Heart right ventricle (tissue), 16 donors: Measurements from ENCODE around the gene TTPAL. TPM values are rescaled to one million over a fixed set of nuclear protein-coding genes. Genes with fewer than 3 reads are reported as not detected.
A peak's percentile ranks its signal among the peaks of the same experiment; 100 is the strongest.

Experiments used
- ATAC-seq, 8 donors: fragments of 200-7000 bp; cut with Tn5 transposase; one replicate each; pipeline ENCODE4 v1.9.1; 2020; ENCODE audit warnings: mild to moderate bottlenecking in 8 of 8, moderate library complexity in 8 of 8, moderate number of reproducible peaks in 1 of 8
- DNase-seq, 2 donors: peaks; one replicate each; pipeline ENCODE4 v3.0.0-alpha.2; 2020
- H3K27ac ChIP-seq, 10 donors: fragments of 200-600 bp; sonication (generic) in 2 of 10; one replicate each; pipeline versions ENCODE4 v1.5.0 to v1.8.0; 2020 to 2022; ENCODE audit warnings: mild to moderate bottlenecking in 3 of 10
- H3K27me3 ChIP-seq, 7 donors: fragments of 200-600 bp; one replicate each; pipeline ENCODE4 v1.8.0; 2021 to 2022; ENCODE audit warnings: mild to moderate bottlenecking in 2 of 7
- H3K36me3 ChIP-seq, 9 donors: fragments of 200-600 bp; sonication (generic) in 1 of 9; one replicate each; pipeline versions ENCODE4 v1.5.0 to v1.8.0; 2020 to 2022; ENCODE audit warnings: mild to moderate bottlenecking in 2 of 9
- H3K4me1 ChIP-seq, 9 donors: fragments of 200-600 bp; sonication (generic) in 1 of 9; one replicate each; pipeline versions ENCODE4 v1.5.0 to v1.8.0; 2020 to 2022; ENCODE audit warnings: mild to moderate bottlenecking in 4 of 9
- H3K4me3 ChIP-seq, 10 donors: fragments of 200-600 bp; sonication (generic) in 2 of 10; one replicate each; pipeline versions ENCODE4 v1.5.0 to v1.8.0; 2020 to 2022; ENCODE audit warnings: mild to moderate bottlenecking in 7 of 10, moderate library complexity in 2 of 10
- H3K9me3 ChIP-seq, 11 donors: fragments of 200-600 bp in 10 of 11; sonication (generic) in 2 of 11; one replicate each; pipeline versions ENCODE4 v1.5.0 to v1.8.0; 2013 to 2022; ENCODE audit warnings: mild to moderate bottlenecking in 2 of 11, control low read depth in 1 of 11, moderate library complexity in 1 of 11
- CTCF ChIP-seq, 9 donors: fragments of 200-600 bp; sonication (generic) in 2 of 9; IDR thresholded peaks; one replicate each; pipeline versions ENCODE4 v1.5.0 to v1.8.0; 2021 to 2022; ENCODE audit warnings: antibody characterized with exemption in 9 of 9, mild to moderate bottlenecking in 5 of 9, moderate library complexity in 1 of 9
- whole genome bisulfite sequencing, 2 donors: extraction: QIAGEN DNeasy Blood & Tissue Kit; methylation state at CpG; one replicate each; pipeline ENCODE4 v1.1.7; 2013; ENCODE audit warnings: inconsistent platforms in 1 of 2; 5-methylcytosine and 5-hydroxymethylcytosine counted together
- intact Hi-C, 10 donors: fragments of 100-400 bp; cut with DNase I; formaldehyde crosslinking; loops; one replicate each; pipeline versions ENCODE4 v1.11.1 to v1.14.2; 2022
- polyA plus RNA-seq, 2 donors: library from polyadenylated mRNA; stranded (reverse); fragments of 200-250 nt; gene quantifications; one replicate each; pipeline ENCODE4 v1.2.3, GENCODE V29; 2013
- total RNA-seq, 10 donors: library from RNA; stranded (reverse); fragmentation: NEBNext Ultra II Directional in 3 of 10; extraction: Animal tissue kit (Norgen Biotek cat#: 25700) in 3 of 10; gene quantifications; one replicate each; pipeline versions ENCODE4 v1.2.1 to v1.2.4, GENCODE V29; 2021 to 2023
- donor health status: Arrhythmogenic right ventricular cardiomyopathy.
- donor health status: ischemic (EF 13 %, LVEDD 7.1; RV severe dilation, severe dysfunction).
- donor health status: healthy with polysubstance abuse.
- donor health status: DM: no; HTN: yes; CAD: no.
- donor health status: DM: no; HTN: no; CAD: no.
- donor health status: ischemic (EF 25% LVEDD 6.9; RV normal size, moderate dysfunction).
- donor health status: ischemic (EF 25% LVEDD 5.7; RV mildly dilated, moderate dysfunction).
- donor health status: healthy.
- donor health status: DM: yes; HTN: yes; CAD: no.
- donor health status: Ischemic cardiomyopathy.
- donor health status: ischemic (EF 35%, LVEDD 5.7; RV mildly dilated, moderate dysfunction).
- donor health status: nonischemic (EF 11% LVEDD 7.7; RV severe dilation, severe dysfunction).
- donor health status: DM: yes; HTN: yes; CAD: no.
- donor health status: PGD.
- donor health status: ischemic (EF 29% LVEDD 5.4; RV normal size, mild dysfunction).
- donor health status: nonischemic (EF 23%, LVEDD 6.1; RV moderate dilation, normal function).

The TTPAL gene
- total and polyA plus RNA-seq, 12 donors, result 2.3 to 7.3 (median 4.2) TPM

GRCh38 chr20:44495802-44496481 is 20.3 kb downstream of the TTPAL start:
- 93 to 94% methylated on average over 3 of the region's 3 CpGs for WGBS, 2 donors
- H3K36me3 ChIP-seq, result peaks cover 0 to 100% (median 74%) of the 10 kb centered on the region in 9 donors
- H3K4me1 ChIP-seq, result peaks cover 0 to 37% (median 12%) of the 10 kb centered on the region in 9 donors
- no peaks in the 10 kb centered on the region for H3K27me3 ChIP-seq
- DNase-seq, result no peak
- TF ChIP-seq CTCF (IDR thresholded peaks at IDR 0.05), result no peak
- no peak overlapping the region for H3K4me3 ChIP-seq
- H3K9me3 ChIP-seq, result no peaks in the 10 kb centered on the region
- peak overlapping the region in 2 of 10 donors; percentile 36 to 39 for H3K27ac ChIP-seq
- intact Hi-C loops, result no loop called here
- ATAC-seq, result peak in 1 of 8 donors; percentile 25

- ATAC-seq (no peak), DNase-seq (no peak)
- Histone ChIP-seq H3K27me3 (no peaks in the 10 kb centered on the region), H3K27ac (peak overlapping the region in 1 of 10 donors; percentile 39), H3K36me3 (peaks cover 0 to 100% (median 80%) of the 10 kb centered on the region in 9 donors), H3K9me3 (no peaks in the 10 kb centered on the region), H3K4me3 (no peak overlapping the region), H3K4me1 (peaks cover 2 to 34% (median 16%) of the 10 kb centered on the region in 9 donors)
- 79 to 85% methylated on average over 3 of the region's 3 CpGs for WGBS, 2 donors
- no peak for TF ChIP-seq CTCF (IDR thresholded peaks at IDR 0.05)
- intact Hi-C loops, result no loop called here
Measured at GRCh38 chr20:44496976-44497375, 21.3 kb downstream of the TTPAL start.

GRCh38 chr20:44497761-44498160 is 22.1 kb downstream of the TTPAL start:
- ATAC-seq (peak in 1 of 8 donors; percentile 17), DNase-seq (no peak)
- H3K4me1 ChIP-seq, result peaks cover 2 to 35% (median 16%) of the 10 kb centered on the region in 9 donors
- no peaks in the 10 kb centered on the region for H3K27me3 ChIP-seq
- intact Hi-C loops, result no loop called here
- no peaks in the 10 kb centered on the region for H3K9me3 ChIP-seq
- peak overlapping the region in 1 of 10 donors; percentile 38 for H3K27ac ChIP-seq
- WGBS, 2 donors, result 83 to 90% methylated on average over 3 of the region's 3 CpGs
- no peak overlapping the region for H3K4me3 ChIP-seq
- no peak for TF ChIP-seq CTCF (IDR thresholded peaks at IDR 0.05)
- H3K36me3 ChIP-seq, result peaks cover 0 to 100% (median 76%) of the 10 kb centered on the region in 9 donors

- Histone ChIP-seq H3K27ac (peak overlapping the region in 2 of 10 donors; percentile 9 to 17), H3K27me3 (no peaks in the 10 kb centered on the region), H3K36me3 (peaks cover 0 to 100% (median 86%) of the 10 kb centered on the region in 9 donors), H3K4me1 (peaks cover 2 to 30% (median 16%) of the 10 kb centered on the region in 9 donors), H3K9me3 (no peaks in the 10 kb centered on the region), H3K4me3 (no peak overlapping the region)
- ATAC-seq (peak in 5 of 8 donors; percentile 37 to 52 (median 44)), DNase-seq (no peak)
- 72 to 77% methylated on average over 3 of the region's 3 CpGs for WGBS, 2 donors
- intact Hi-C loops, result no loop called here
- no peak for TF ChIP-seq CTCF (IDR thresholded peaks at IDR 0.05)
Measured at GRCh38 chr20:44500221-44500620, 24.5 kb downstream of the TTPAL start.
